Gastroesophageal sphincter (tissue), 4 donors: ENCODE data around the gene NSDHL. TPM values are rescaled to one million over a fixed set of nuclear protein-coding genes. Genes with fewer than 3 reads are reported as not detected.
"Not testable (repeated sequence)": the region's sequence is repeated elsewhere in the genome, so short reads cannot be mapped to it uniquely, and the experiment has no call there.

ENCODE experiments used
- ATAC-seq: fragments of 150-250 bp; one replicate; pipeline ENCODE4 v1.9.1; 2016; ENCODE audit warnings: mild to moderate bottlenecking, moderate library complexity
- H3K27ac ChIP-seq, 4 donors: fragments of 200-600 bp; sonication (generic) in 3 of 4; 1 replicate in 3 of 4; 2 replicates in 1 of 4; pipeline ENCODE4 v1.5.1; 2016 to 2019
- H3K27me3 ChIP-seq: fragments of 200-600 bp; sonication (generic); one replicate; pipeline ENCODE4 v1.5.1; 2019
- H3K36me3 ChIP-seq, 2 donors: fragments of 200-600 bp; sonication (generic); one replicate each; pipeline ENCODE4 v1.5.1; 2019; ENCODE audit warnings: control low read depth in 1 of 2
- H3K4me1 ChIP-seq, 3 donors: fragments of 200-600 bp; sonication (generic); 1 replicate in 2 of 3; 2 replicates in 1 of 3; pipeline ENCODE4 v1.5.1; 2016 to 2019; ENCODE audit warnings: control low read depth in 2 of 3
- H3K4me3 ChIP-seq, 2 donors: fragments of 200-600 bp; sonication (generic); one replicate each; pipeline ENCODE4 v1.5.1; 2019; ENCODE audit warnings: mild to moderate bottlenecking in 1 of 2, moderate library complexity in 1 of 2
- H3K9me3 ChIP-seq, 3 donors: fragments of 200-600 bp; sonication (generic); one replicate each; pipeline ENCODE4 v1.5.1; 2017 to 2019; ENCODE audit warnings: control low read depth in 2 of 3
- CTCF ChIP-seq, 4 experiments: fragments of 200-600 bp in 2 of 4; fragments of 450-650 bp in 2 of 4; sonication (generic) in 1 of 4; IDR thresholded peaks; one replicate each; pipeline ENCODE4 v1.5.1; 2017 to 2019; ENCODE audit warnings: antibody characterized with exemption in 4 of 4, mild to moderate bottlenecking in 2 of 4, moderate library complexity in 2 of 4
- EP300 ChIP-seq: sonication (generic); formaldehyde crosslinking; IDR thresholded peaks from one replicate; pipeline ENCODE4 v1.6.1; 2017; ENCODE audit warnings: antibody characterized with exemption, mild to moderate bottlenecking
- POLR2A ChIP-seq, 2 donors: fragments of 450-650 bp; IDR thresholded peaks; one replicate each; pipeline ENCODE4 v1.6.1; 2017; ENCODE audit warnings: antibody characterized with exemption in 2 of 2, mild to moderate bottlenecking in 2 of 2, moderate library complexity in 1 of 2
- POLR2AphosphoS5 ChIP-seq: sonication (generic); formaldehyde crosslinking; IDR thresholded peaks from one replicate; pipeline ENCODE4 v1.6.1; 2017; ENCODE audit warnings: antibody characterized with exemption
- WGBS, 2 donors: methylation state at CpG; one replicate each; pipeline ENCODE4 v1.1.5; 2018; ENCODE audit warnings: low coverage in 1 of 2; 5-methylcytosine and 5-hydroxymethylcytosine counted together
- total RNA-seq, 4 donors: library from RNA; depleted of rRNA; stranded (reverse); fragments of >200 nt; gene quantifications; one replicate each; pipeline ENCODE4 v1.1.0, GENCODE V29; 2016

Gene NSDHL
- total RNA-seq, 4 donors from 2014 or later = 3.7 to 14.2 (median 10.8) TPM

GRCh38 chrX:152824841-152825374 lies 6.0 kb upstream of the NSDHL start:
- Histone ChIP-seq H3K36me3 (peaks cover 0 to 23% of the 10 kb centered on the region in 2 donors), H3K4me3 (no peak overlapping the region), H3K9me3 (no peaks in the 10 kb centered on the region), H3K27me3 (no peaks in the 10 kb centered on the region), H3K27ac (no peak overlapping the region), H3K4me1 (peaks cover 0 to 6% (median 0%) of the 10 kb centered on the region in 3 donors)
- WGBS, 2 donors = 30 to 72% methylated on average over 2 to 3 of the region's 7 CpGs
- TF ChIP-seq POLR2AphosphoS5 = no peak
- no peak for TF ChIP-seq POLR2A (IDR thresholded peaks at IDR 0.05)
- TF ChIP-seq CTCF (IDR thresholded peaks at IDR 0.05) = no peak
- TF ChIP-seq EP300 = no peak
- ATAC-seq = no peak

GRCh38 chrX:152831391-152831790 lies 528 bp downstream of the NSDHL start:
- Histone ChIP-seq H3K4me3 (peak overlapping the region; percentile 68 to 79), H3K9me3 (no peaks in the 10 kb centered on the region), H3K27ac (peak overlapping the region in 3 of 4 donors; percentile 77 to 80 (median 77)), H3K27me3 (no peaks in the 10 kb centered on the region), H3K4me1 (peaks cover 0 to 21% (median 0%) of the 10 kb centered on the region in 3 donors), H3K36me3 (peaks cover 0 to 29% of the 10 kb centered on the region in 2 donors)
- TF ChIP-seq POLR2A (IDR thresholded peaks at IDR 0.05) (no peak), POLR2AphosphoS5 (no peak), EP300 (no peak)
- no peak for ATAC-seq
- WGBS, 2 donors = 29% methylated on average over 5 of the region's 10 CpGs; no CpG with 5 or more reads in 1 of the 2 donors

- Histone ChIP-seq H3K27me3 (no peaks in the 10 kb centered on the region), H3K4me1 (peaks cover 0 to 21% (median 0%) of the 10 kb centered on the region in 3 donors), H3K36me3 (peaks cover 0 to 21% of the 10 kb centered on the region in 2 donors), H3K4me3 (no peak overlapping the region), H3K9me3 (no peaks in the 10 kb centered on the region), H3K27ac (no peak overlapping the region)
- no peak for ATAC-seq
- 80% methylated on average over 2 of the region's 5 CpGs; no CpG with 5 or more reads in 1 of the 2 donors for WGBS, 2 donors
- TF ChIP-seq POLR2AphosphoS5 = no peak
- TF ChIP-seq POLR2A (IDR thresholded peaks at IDR 0.05) = no peak
- no peak for TF ChIP-seq EP300
- TF ChIP-seq CTCF (IDR thresholded peaks at IDR 0.05) = no peak
These were observed 1.7 kb downstream of the NSDHL start for GRCh38 chrX:152832520-152832919.

- no peak for ATAC-seq
These were observed 2.5 kb downstream of the NSDHL start for GRCh38 chrX:152833378-152833777.

GRCh38 chrX:152835470-152835869 lies 4.6 kb downstream of the NSDHL start:
- H3K36me3 ChIP-seq, H3K9me3 ChIP-seq, H3K27ac ChIP-seq, H3K4me3 ChIP-seq, H3K27me3 ChIP-seq, ATAC-seq: not testable (repeated sequence)
- no CpG with 5 or more reads among the region's 1 CpG for WGBS, 2 donors
- H3K4me1 ChIP-seq = peaks cover 0 to 13% (median 0%) of the 10 kb centered on the region in 3 donors

More at GRCh38 chrX:152833378-152833777, 2.5 kb downstream of the NSDHL start:
- H3K36me3 ChIP-seq = peaks cover 0 to 12% of the 10 kb centered on the region in 2 donors
- WGBS, 2 donors = 76% methylated on average over 3 to 4 of the region's 4 CpGs
- H3K4me1 ChIP-seq = peaks cover 0 to 21% (median 0%) of the 10 kb centered on the region in 3 donors
- no peak overlapping the region for H3K27ac ChIP-seq
- no peak overlapping the region for H3K4me3 ChIP-seq
- H3K9me3 ChIP-seq = no peaks in the 10 kb centered on the region
- TF ChIP-seq POLR2AphosphoS5 (no peak), POLR2A (IDR thresholded peaks at IDR 0.05) (no peak), CTCF (IDR thresholded peaks at IDR 0.05) (no peak), EP300 (no peak)
- H3K27me3 ChIP-seq = no peaks in the 10 kb centered on the region

GRCh38 chrX:152842772-152843338 lies 12.0 kb downstream of the NSDHL start:
- Histone ChIP-seq H3K27ac (no peak overlapping the region), H3K9me3 (no peaks in the 10 kb centered on the region), H3K4me1 (no peaks in the 10 kb centered on the region), H3K27me3 (no peaks in the 10 kb centered on the region), H3K4me3 (no peak overlapping the region), H3K36me3 (peaks cover 0 to 20% of the 10 kb centered on the region in 2 donors)
- WGBS, 2 donors = 84 to 90% methylated on average over 8 to 9 of the region's 10 CpGs
- no peak for TF ChIP-seq POLR2AphosphoS5
- TF ChIP-seq EP300 = no peak
- no peak for TF ChIP-seq CTCF (IDR thresholded peaks at IDR 0.05)
- TF ChIP-seq POLR2A (IDR thresholded peaks at IDR 0.05) = no peak
- ATAC-seq = no peak
